Measurements from ENCODE around the gene OGT.
"Not testable (repeated sequence)": the region's sequence is repeated elsewhere in the genome, so short reads cannot be mapped to it uniquely, and the experiment has no call there.

OGT gene

GRCh38 chrX:71586929-71587328, 54.0 kb downstream of the OGT start:
- Histone ChIP-seq H3K79me2 (ENCODE audit: control insufficient read depth, low read length) (no peaks in the 10 kb centered on the region), H3K36me3 (ENCODE audit: control insufficient read depth, low read length) (no peaks in the 10 kb centered on the region), H3K4me2 (ENCODE audit: low read length) (no peak overlapping the region), H3F3A (ENCODE audit: control insufficient read depth, insufficient read depth) (no peaks in the 10 kb centered on the region; the same call in 1 of the 2 replicates), H3K9me3 (ENCODE audit: control insufficient read depth, insufficient read depth, low read length) (no peaks in the 10 kb centered on the region), H3K9me2 (replicated peaks; ENCODE audit: control insufficient read depth, low read length) (no peaks in the 10 kb centered on the region), H3K4me3 (ENCODE audit: low read length) (no peak overlapping the region), H3K27me3 (ENCODE audit: control insufficient read depth, low read length) (no peaks in the 10 kb centered on the region), H4K20me1 (ENCODE audit: control insufficient read depth, insufficient read depth, low read depth, low read length) (no peaks in the 10 kb centered on the region), H3K27ac (ENCODE audit: low read depth, low read length) (no peak overlapping the region), H3K4me1 (ENCODE audit: control insufficient read depth, low read length) (no peaks in the 10 kb centered on the region)
- TF ChIP-seq, protein P1, sequence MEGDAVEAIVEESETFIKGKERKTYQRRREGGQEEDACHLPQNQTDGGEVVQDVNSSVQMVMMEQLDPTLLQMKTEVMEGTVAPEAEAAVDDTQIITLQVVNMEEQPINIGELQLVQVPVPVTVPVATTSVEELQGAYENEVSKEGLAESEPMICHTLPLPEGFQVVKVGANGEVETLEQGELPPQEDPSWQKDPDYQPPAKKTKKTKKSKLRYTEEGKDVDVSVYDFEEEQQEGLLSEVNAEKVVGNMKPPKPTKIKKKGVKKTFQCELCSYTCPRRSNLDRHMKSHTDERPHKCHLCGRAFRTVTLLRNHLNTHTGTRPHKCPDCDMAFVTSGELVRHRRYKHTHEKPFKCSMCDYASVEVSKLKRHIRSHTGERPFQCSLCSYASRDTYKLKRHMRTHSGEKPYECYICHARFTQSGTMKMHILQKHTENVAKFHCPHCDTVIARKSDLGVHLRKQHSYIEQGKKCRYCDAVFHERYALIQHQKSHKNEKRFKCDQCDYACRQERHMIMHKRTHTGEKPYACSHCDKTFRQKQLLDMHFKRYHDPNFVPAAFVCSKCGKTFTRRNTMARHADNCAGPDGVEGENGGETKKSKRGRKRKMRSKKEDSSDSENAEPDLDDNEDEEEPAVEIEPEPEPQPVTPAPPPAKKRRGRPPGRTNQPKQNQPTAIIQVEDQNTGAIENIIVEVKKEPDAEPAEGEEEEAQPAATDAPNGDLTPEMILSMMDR (IDR thresholded peaks at IDR 0.05; ENCODE audit: low read depth, low read length, poor library complexity, severe bottlenecking) = no peak
- no peak for TF ChIP-seq EZH2phosphoT487 (IDR thresholded peaks at IDR 0.05; ENCODE audit: borderline replicate concordance, low read length)

DNA sequence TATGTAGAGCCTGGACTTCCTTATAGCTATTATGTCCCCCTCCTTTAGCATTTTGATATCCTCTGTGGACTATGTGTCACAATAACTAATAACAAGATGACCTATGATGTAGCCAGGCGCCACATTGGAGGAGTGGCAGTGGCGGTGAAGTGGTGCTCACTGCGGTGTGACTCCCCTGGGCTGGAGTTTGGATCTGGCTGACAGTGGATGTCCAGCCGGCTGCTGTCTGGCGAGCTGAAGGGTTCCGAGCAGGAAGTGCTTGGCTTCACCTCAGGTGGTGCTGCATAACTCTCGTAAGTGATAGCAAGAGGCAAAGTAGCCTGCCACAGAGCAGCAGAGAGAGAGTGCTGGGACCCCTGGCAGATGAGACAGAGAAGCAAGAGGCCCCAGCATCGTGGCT, 60.3 kb downstream of the OGT start:
- H3K36me3 ChIP-seq (ENCODE audit: control insufficient read depth, low read length); H3K9me2 ChIP-seq (replicated peaks; ENCODE audit: control insufficient read depth, low read length); H3K4me2 ChIP-seq (ENCODE audit: low read length); H3K4me1 ChIP-seq (ENCODE audit: control insufficient read depth, low read length); H3K27me3 ChIP-seq (ENCODE audit: control insufficient read depth, low read length); H3K9me3 ChIP-seq (ENCODE audit: control insufficient read depth, insufficient read depth, low read length); H4K20me1 ChIP-seq (ENCODE audit: control insufficient read depth, insufficient read depth, low read depth, low read length); H3K79me2 ChIP-seq (ENCODE audit: control insufficient read depth, low read length); H3K27ac ChIP-seq (ENCODE audit: low read depth, low read length); H3K4me3 ChIP-seq (ENCODE audit: low read length); H3F3A ChIP-seq (ENCODE audit: control insufficient read depth, insufficient read depth): not testable (repeated sequence)

DNA sequence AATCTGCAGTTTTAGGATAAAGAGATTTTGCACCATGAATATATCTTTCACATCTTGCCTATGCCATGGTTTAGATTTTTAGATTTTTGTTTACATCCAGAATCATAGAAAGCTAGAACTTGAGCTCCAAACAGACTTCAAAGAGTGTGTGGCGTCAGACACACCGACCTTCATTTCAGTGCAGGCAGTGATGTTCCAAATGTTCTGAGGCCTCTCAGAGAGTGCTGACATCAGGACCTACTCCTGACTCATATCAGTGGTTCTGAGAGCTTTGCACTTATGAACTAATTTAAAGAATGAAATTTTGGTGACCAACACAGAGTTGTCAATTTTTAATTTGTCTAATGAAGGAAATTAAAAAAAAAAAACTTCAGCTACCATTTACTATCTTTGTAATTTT, 67.1 kb downstream of the OGT start:
- H4K20me1 ChIP-seq (ENCODE audit: control insufficient read depth, insufficient read depth, low read depth, low read length) = no peaks in the 10 kb centered on the region
- H3F3A ChIP-seq (ENCODE audit: control insufficient read depth, insufficient read depth) = no peaks in the 10 kb centered on the region
- no peak overlapping the region for H3K27ac ChIP-seq (ENCODE audit: low read depth, low read length)
- H3K9me3 ChIP-seq (ENCODE audit: control insufficient read depth, insufficient read depth, low read length) = no peaks in the 10 kb centered on the region
- H3K4me3 ChIP-seq (ENCODE audit: low read length) = no peak overlapping the region
- no peaks in the 10 kb centered on the region for H3K79me2 ChIP-seq (ENCODE audit: control insufficient read depth, low read length)
- no peak overlapping the region for H3K4me2 ChIP-seq (ENCODE audit: low read length)
- TF ChIP-seq, protein P1 (IDR thresholded peaks at IDR 0.05; ENCODE audit: low read depth, low read length, poor library complexity, severe bottlenecking) = no peak
- no peak for TF ChIP-seq EZH2phosphoT487 (IDR thresholded peaks at IDR 0.05; ENCODE audit: borderline replicate concordance, low read length)
- H3K4me1 ChIP-seq (ENCODE audit: control insufficient read depth, low read length) = no peaks in the 10 kb centered on the region
- H3K9me2 ChIP-seq (replicated peaks; ENCODE audit: control insufficient read depth, low read length) = no peaks in the 10 kb centered on the region
- H3K36me3 ChIP-seq (ENCODE audit: control insufficient read depth, low read length) = peaks cover 9% of the 10 kb centered on the region
- no peaks in the 10 kb centered on the region for H3K27me3 ChIP-seq (ENCODE audit: control insufficient read depth, low read length)

DNA sequence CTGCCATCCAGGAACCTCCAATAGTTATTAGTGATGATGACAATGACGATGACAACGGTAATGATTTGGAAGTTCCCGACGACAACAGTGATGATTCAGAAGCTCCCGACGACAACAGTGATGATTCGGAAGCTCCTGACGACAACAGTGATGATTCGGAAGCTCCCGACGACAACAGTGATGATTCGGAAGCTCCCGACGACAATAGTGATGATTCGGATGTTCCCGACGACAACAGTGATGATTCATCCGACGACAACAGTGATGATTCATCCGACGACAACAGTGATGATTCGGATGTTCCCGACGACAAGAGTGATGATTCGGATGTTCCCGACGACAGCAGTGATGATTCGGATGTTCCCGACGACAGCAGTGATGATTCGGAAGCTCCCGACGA, 70.7 kb downstream of the OGT start:
- no peak overlapping the region for H3K4me2 ChIP-seq (ENCODE audit: low read length)
- no peaks in the 10 kb centered on the region for H3K4me1 ChIP-seq (ENCODE audit: control insufficient read depth, low read length)
- H4K20me1 ChIP-seq (ENCODE audit: control insufficient read depth, insufficient read depth, low read depth, low read length) = no peaks in the 10 kb centered on the region
- no peaks in the 10 kb centered on the region for H3F3A ChIP-seq (ENCODE audit: control insufficient read depth, insufficient read depth)
- H3K9me2 ChIP-seq (replicated peaks; ENCODE audit: control insufficient read depth, low read length) = no peaks in the 10 kb centered on the region
- H3K79me2 ChIP-seq (ENCODE audit: control insufficient read depth, low read length) = no peaks in the 10 kb centered on the region
- no peaks in the 10 kb centered on the region for H3K9me3 ChIP-seq (ENCODE audit: control insufficient read depth, insufficient read depth, low read length)
- H3K27ac ChIP-seq (ENCODE audit: low read depth, low read length) = no peak overlapping the region
- no peak overlapping the region for H3K4me3 ChIP-seq (ENCODE audit: low read length)
- peaks cover 24% of the 10 kb centered on the region for H3K36me3 ChIP-seq (ENCODE audit: control insufficient read depth, low read length)
- H3K27me3 ChIP-seq (ENCODE audit: control insufficient read depth, low read length) = no peaks in the 10 kb centered on the region
- TF ChIP-seq EZH2phosphoT487 (IDR thresholded peaks at IDR 0.05; ENCODE audit: borderline replicate concordance, low read length) = no peak
- TF ChIP-seq, protein P1 (IDR thresholded peaks at IDR 0.05; ENCODE audit: low read depth, low read length, poor library complexity, severe bottlenecking) = no peak

Measured in DOHH2 (cell line).